ENCODE measurements around the gene PCYT2. TPM values are rescaled to one million over a fixed set of nuclear protein-coding genes. Genes with fewer than 3 reads are reported as not detected.

PCYT2 gene
- total and polyA plus RNA-seq, 8 donors = 9.0 to 35.3 (median 17.7) TPM

DNA sequence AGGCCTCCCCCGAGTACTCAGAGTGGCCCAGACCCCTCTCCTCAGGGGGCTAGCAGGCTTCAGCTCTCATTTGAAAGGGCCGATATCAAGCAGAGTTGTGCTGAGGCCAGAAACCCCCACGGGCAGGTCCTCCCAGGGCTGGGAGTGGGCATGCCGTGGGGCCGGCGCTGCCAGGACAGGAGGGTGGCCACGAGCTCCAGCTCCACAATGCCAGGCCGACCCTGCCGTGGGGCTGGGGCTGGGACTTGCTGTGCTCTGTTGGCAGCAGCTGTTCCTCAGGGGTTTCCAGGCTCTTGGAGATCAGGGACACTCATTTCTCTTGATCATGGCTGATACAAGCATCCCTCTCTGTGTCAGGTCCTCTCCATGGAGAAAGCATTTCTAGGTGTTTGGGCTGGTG lies 12.3 kb downstream of the PCYT2 start:
- Histone ChIP-seq H3K36me3 (peaks cover 0 to 12% (median 6%) of the 10 kb centered on the region in 3 donors), H3K27me3 (no peaks in the 10 kb centered on the region), H3K4me3 (no peak overlapping the region), H3K27ac (no peak overlapping the region), H3K4me1 (peaks cover 0 to 6% (median 3%) of the 10 kb centered on the region in 3 donors), H3K9me3 (no peaks in the 10 kb centered on the region)
- intact Hi-C loops (cut with DNase I) = no loop called here
- ATAC-seq (no peak), DNase-seq (no peak), FAIRE-seq (no peak)
- WGBS, 2 donors = 90 to 92% methylated on average over 9 of the region's 9 CpGs
- TF ChIP-seq, protein P1, sequence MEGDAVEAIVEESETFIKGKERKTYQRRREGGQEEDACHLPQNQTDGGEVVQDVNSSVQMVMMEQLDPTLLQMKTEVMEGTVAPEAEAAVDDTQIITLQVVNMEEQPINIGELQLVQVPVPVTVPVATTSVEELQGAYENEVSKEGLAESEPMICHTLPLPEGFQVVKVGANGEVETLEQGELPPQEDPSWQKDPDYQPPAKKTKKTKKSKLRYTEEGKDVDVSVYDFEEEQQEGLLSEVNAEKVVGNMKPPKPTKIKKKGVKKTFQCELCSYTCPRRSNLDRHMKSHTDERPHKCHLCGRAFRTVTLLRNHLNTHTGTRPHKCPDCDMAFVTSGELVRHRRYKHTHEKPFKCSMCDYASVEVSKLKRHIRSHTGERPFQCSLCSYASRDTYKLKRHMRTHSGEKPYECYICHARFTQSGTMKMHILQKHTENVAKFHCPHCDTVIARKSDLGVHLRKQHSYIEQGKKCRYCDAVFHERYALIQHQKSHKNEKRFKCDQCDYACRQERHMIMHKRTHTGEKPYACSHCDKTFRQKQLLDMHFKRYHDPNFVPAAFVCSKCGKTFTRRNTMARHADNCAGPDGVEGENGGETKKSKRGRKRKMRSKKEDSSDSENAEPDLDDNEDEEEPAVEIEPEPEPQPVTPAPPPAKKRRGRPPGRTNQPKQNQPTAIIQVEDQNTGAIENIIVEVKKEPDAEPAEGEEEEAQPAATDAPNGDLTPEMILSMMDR (IDR thresholded peaks at IDR 0.05) = no peak

DNA sequence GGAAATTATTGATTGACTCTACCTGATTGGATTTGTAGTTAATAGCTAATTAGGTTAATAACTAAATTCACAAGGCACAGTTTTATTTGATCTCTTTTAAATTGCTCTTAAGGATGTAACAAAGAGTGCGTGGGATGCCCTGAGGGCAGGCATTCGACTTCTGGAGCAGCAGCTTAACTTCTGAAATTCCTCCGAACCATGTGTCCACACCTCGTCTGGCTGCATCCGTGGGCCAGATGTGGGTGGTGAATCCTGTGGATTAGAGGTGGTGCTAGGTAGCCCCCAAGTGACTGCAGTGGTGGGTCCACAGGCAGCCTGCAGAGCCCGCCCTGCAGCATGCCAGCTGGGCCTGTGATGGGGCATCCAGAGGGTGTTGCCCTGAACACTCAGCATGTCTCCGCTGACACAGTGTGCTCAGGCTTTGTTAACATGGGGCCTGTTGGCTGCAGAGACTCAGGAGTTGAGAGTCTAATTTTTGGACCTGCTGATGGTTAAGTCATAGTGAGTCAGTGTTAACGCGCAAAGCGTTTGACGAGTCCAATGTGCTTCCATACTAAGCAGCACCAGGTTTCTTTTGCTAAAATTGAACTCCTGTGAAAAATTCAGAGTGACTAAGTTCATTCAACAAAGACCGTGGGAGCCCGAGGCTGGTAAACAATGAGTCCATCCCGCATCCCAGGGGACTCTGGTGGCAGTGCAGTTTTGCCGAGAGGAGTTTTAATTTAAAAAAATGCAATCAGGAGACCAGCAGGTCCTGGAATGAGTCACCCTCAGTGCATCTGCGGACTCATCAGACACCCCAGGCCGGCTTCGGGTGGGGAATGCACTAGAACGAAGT lies 13.0 kb downstream of the PCYT2 start:
- H3K27ac ChIP-seq = no peak overlapping the region
- TF ChIP-seq, protein P1 (IDR thresholded peaks at IDR 0.05) = no peak
- H3K27me3 ChIP-seq = no peaks in the 10 kb centered on the region
- no peak for ATAC-seq
- H3K4me1 ChIP-seq = peaks cover 0 to 6% (median 3%) of the 10 kb centered on the region in 3 donors
- H3K4me3 ChIP-seq = no peak overlapping the region
- H3K9me3 ChIP-seq = no peaks in the 10 kb centered on the region
- DNase-seq = no peak
- no peak for FAIRE-seq
- peaks cover 0 to 12% (median 6%) of the 10 kb centered on the region in 3 donors for H3K36me3 ChIP-seq
- intact Hi-C loops (cut with DNase I) = no loop called here
- WGBS, 2 donors = 93 to 94% methylated on average over 19 of the region's 19 CpGs

DNA sequence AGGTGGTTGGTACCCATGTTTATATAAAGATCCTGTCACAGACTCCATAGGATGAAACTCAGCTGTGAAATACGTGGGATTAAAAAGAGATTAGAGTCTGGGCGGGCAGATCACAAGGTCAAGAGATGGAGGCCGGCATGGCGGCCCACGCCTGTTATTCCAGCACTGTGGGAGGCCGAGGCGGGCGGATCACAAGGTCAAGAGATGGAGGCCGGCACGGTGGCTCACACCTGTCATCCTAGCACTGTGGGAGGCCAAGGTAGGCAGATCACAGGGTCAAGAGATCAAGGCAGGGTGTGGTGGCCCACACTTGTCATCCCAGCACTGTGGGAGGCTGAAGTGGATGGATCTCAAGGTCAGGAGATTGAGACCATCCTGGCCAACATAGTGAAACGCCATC lies 15.8 kb downstream of the PCYT2 start:
- ATAC-seq (no peak), DNase-seq (no peak), FAIRE-seq (no peak)
- peaks cover 0 to 9% (median 5%) of the 10 kb centered on the region in 3 donors for H3K4me1 ChIP-seq
- no peaks in the 10 kb centered on the region for H3K9me3 ChIP-seq
- H3K36me3 ChIP-seq = peaks cover 0 to 12% (median 6%) of the 10 kb centered on the region in 3 donors
- no peak overlapping the region for H3K27ac ChIP-seq
- WGBS, 2 donors = 84 to 87% methylated on average over 11 of the region's 11 CpGs
- no peaks in the 10 kb centered on the region for H3K27me3 ChIP-seq
- H3K4me3 ChIP-seq = no peak overlapping the region
- intact Hi-C loops (cut with DNase I) = no loop called here
- TF ChIP-seq, protein P1 (IDR thresholded peaks at IDR 0.05) = no peak

DNA sequence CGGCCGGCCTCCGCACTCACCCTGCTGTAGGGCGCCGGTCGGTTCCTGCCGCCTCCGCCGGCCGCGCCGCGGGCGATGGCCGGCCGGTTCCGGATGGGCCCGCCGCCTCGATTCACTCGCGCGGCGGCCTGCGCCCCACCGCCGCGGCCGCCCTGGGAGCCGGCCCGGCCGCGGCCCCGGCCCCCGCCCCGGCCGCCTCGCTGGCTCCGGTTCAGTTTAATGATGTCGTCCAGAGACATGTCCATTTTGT lies 20.0 kb downstream of the PCYT2 start:
- TF ChIP-seq, protein P1 (IDR thresholded peaks at IDR 0.05) = no peak
- ATAC-seq = no peak

More for the DNA sequence above, 20.0 kb downstream of the PCYT2 start:
- peak overlapping the region; percentile 83 to 94 (median 88) for H3K4me3 ChIP-seq
- intact Hi-C loops (cut with DNase I) = no loop called here
- WGBS, 2 donors = 0 to 1% methylated on average over 22 to 40 of the region's 40 CpGs
- FAIRE-seq (no peak), DNase-seq (no peak)
- H3K36me3 ChIP-seq = peaks cover 0 to 17% (median 12%) of the 10 kb centered on the region in 3 donors
- peak overlapping the region in 3 of 4 donors; percentile 12 to 89 (median 51) for H3K27ac ChIP-seq
- no peaks in the 10 kb centered on the region for H3K27me3 ChIP-seq
- H3K9me3 ChIP-seq = no peaks in the 10 kb centered on the region
- H3K4me1 ChIP-seq = peaks cover 0 to 17% (median 9%) of the 10 kb centered on the region in 3 donors
